Stimulated activated CD8-positive, alpha-beta memory T cell treated with anti-CD3 and anti-CD28 coated beads, Interleukin-12 subunit alpha, Interleukin-12 subunit beta, amount 100 ng/mL, for 4 hours (primary cell): ENCODE data around the gene MAGI2.

Source experiments
- DNase-seq: peaks from one replicate; pipeline ENCODE4 v3.0.0-alpha.2; 2020; ENCODE audit warnings: low read depth

The MAGI2 gene

GRCh38 chr7:78176171-78176570, 1277.3 kb downstream of the MAGI2 start:
- no peak for DNase-seq

DNA sequence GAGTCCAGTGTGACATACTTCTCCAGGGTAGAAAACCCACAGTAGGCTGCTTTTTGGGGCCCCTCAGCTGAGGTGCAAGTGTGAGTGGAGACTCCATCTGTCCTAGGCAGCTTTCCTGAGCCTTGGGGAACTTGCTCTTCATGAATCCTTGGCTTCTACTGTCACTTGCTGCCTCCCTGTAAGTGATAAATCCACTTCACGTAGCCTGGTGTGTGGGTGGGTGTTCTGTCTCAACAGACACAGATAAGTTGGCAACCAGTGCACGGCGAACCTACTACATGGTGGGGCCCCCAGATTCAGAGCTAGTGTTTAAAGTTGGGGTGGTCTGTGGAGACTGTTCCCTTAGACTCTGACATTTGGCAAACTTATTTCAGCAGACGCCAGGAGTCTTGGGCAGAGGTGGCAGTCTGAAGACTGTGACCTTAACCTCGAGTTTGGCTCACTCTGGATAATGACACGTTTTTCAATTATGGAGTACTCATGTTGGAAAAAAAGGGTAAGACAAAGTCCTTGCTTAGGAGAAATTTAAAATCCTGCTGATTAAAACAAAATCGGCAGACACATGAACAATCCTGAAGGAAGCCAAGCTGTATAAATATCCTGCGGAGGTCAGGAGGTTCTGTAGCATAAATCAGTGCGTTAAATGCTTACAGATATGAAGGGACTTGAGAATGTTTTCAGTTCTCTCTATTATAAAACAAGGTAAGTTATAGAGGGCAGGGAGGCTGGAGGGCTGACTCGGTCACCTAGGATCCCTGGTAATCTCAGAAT, 1278.0 kb downstream of the MAGI2 start:
- no peak for DNase-seq

GRCh38 chr7:78173666-78174065, 1279.8 kb downstream of the MAGI2 start:
- no peak for DNase-seq

GRCh38 chr7:78172933-78173591, 1280.4 kb downstream of the MAGI2 start:
- DNase-seq = no peak

- DNase-seq = no peak
These were observed 1281.2 kb downstream of the MAGI2 start for GRCh38 chr7:78172267-78172757.

DNA sequence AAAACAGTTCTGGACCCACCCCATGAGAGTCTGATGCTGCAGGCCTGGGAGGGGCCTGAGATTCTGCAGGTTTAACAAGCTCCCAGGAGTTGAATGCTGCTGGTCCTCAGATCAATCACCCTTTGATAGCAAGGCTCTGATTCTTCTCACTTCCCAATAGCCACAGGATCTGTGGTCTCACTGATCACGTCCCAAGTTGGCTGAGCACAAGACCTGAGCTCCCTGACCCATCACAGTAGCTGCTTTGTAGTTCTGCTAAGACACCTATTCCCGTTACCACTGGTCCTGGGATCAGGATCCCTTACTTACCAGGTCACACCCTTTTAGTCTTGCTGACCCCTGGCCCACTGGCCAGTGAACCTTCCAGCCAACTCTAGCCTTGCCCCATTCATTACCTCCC, 1282.1 kb downstream of the MAGI2 start:
- no peak for DNase-seq

DNA sequence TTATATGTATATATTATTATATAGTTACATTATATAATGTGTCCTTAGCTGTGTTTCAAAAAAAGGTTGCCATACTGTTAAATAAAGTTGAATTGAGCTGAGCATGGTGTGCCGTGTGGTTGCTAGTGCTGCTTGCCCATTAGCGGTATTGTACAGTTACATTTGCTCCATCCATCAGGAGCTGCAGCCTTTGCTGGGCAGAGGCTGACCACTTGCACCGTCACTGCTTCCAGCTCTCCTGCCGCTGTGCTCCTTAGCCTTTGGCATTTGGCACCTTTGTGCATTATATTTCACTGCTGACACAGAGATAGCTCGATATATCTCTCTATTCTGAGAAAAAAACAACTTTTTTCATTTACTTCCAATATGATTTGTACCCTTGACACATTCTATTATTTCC, 1282.7 kb downstream of the MAGI2 start:
- no peak for DNase-seq

GRCh38 chr7:78169992-78170391, 1283.5 kb downstream of the MAGI2 start:
- DNase-seq = no peak

- DNase-seq = no peak
These were observed 1284.6 kb downstream of the MAGI2 start for GRCh38 chr7:78168865-78169264.

DNA sequence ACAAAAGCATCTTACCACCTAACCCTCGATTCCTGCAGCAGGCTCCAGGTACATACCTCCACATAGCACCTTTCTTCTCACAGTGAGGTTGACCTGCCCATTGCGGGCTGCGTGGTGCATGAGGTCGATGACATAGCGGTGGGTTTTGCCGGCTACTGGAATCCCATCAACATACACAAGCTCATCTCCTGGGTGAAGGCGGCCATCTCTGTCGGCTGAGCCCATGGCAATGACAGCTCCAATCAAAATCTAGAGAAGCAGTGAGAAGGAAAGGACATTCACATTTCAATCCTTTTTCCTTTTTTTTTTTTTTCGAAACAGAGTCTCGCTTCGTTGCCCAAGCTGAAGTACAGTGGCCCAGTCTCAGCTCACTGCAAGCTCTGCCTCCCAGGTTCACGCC, 1285.6 kb downstream of the MAGI2 start:
- no peak for DNase-seq

GRCh38 chr7:78165854-78166253, 1287.6 kb downstream of the MAGI2 start:
- no peak for DNase-seq

GRCh38 chr7:78165454-78165853, 1288.0 kb downstream of the MAGI2 start:
- no peak for DNase-seq

- no peak for DNase-seq
These were observed 1289.0 kb downstream of the MAGI2 start for GRCh38 chr7:78164459-78164858.

DNA sequence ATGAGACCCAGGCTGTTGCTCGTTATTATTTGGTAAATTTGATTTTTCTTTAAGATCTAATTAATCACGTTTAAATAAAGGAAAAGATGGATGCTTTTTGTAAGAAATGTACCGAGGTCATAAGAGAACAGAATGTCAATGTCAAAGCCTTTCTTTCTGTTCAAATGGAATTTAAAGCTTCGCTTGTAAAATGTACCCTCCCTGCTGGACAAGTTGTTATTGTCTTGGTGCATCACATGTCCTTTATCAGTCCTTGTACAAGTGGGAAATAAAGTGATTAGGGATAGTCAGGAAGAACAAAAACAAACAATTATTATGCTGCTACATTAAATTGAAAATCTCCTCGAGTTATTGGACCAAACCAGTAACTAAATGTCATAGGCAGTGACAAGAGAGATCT, 1291.7 kb downstream of the MAGI2 start:
- DNase-seq = no peak

- no peak for DNase-seq
These were observed 1293.9 kb downstream of the MAGI2 start for GRCh38 chr7:78159545-78159944.

DNA sequence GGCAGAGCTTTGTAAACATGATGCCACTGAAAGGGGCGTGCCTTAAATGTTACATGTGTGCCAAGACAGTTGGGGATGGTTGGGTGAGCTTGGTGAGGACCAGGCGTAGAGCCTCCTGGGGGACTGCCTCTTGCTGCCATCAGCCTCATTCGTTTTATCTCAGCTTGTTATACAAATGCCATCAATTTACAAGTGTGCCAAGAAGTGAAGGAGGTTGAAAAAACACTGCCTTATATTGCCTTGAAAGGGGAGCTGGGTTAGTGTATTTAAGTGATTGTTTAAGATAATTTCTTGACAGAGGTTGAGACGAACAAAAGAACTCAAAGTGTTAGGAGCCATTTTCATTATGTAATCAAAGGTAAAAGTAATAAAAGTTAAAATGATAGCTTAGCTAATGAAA, 1300.2 kb downstream of the MAGI2 start:
- DNase-seq = no peak

- no peak for DNase-seq
These were observed 1302.2 kb downstream of the MAGI2 start for GRCh38 chr7:78151229-78151628.

DNA sequence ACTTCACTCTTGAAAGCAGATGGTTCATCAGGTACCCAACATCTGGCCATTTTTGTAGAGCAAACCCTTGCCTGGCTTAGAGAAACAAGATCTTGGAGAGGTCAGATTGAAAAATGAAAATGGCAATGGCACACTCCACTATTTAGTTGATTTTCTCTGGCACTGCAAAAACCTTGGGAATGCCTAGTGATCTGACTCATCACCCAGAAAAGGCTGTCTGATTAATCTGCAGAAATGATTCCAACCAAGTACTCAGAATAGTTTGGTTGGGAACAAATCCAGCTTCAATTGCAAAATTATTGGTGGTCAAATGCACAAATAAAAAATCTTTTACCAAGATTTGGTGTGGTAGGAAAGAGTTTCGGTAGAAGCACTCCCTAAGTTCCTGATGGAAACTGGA, 1303.7 kb downstream of the MAGI2 start:
- DNase-seq = no peak

GRCh38 chr7:78148166-78148894, 1305.1 kb downstream of the MAGI2 start:
- DNase-seq = no peak

GRCh38 chr7:78146546-78146945, 1306.9 kb downstream of the MAGI2 start:
- DNase-seq = no peak

- DNase-seq = no peak
These were observed 1309.8 kb downstream of the MAGI2 start for GRCh38 chr7:78143661-78144060.

- DNase-seq = no peak
These were observed 1311.8 kb downstream of the MAGI2 start for GRCh38 chr7:78141522-78142281.
